K562 (cell line): ENCODE results near the gene ZNF486. TPM values are rescaled to one million over a fixed set of nuclear protein-coding genes. Genes with fewer than 3 reads are reported as not detected.

Experiments used
- L3MBTL2 ChIP-seq: fragments of 450-650 bp; IDR thresholded peaks from 2 replicates; pipeline ENCODE4 v1.6.1; 2016; ENCODE audit warnings: mild to moderate bottlenecking, moderate library complexity
- MCM2 ChIP-seq: fragments of 450-650 bp; IDR thresholded peaks from 2 replicates; pipeline ENCODE4 v1.6.1; 2017; ENCODE audit warnings: low read depth, mild to moderate bottlenecking
- NFIC ChIP-seq: fragments of 450-650 bp; IDR thresholded peaks from 2 replicates; pipeline ENCODE4 v1.6.1; 2017; ENCODE audit warnings: mild to moderate bottlenecking, inconsistent platforms
- PHF21A ChIP-seq: fragments of 450-650 bp; IDR thresholded peaks from 2 replicates; pipeline ENCODE4 v1.6.1; 2017; ENCODE audit warnings: low read depth, borderline replicate concordance
- RAD21 ChIP-seq, 2 experiments: fragments of 250-450 bp in 1 of 2; fragments of 450-650 bp in 1 of 2; sonication (Bioruptor Pico) in 1 of 2; formaldehyde crosslinking in 1 of 2; IDR thresholded peaks in 1 of 2; conservative IDR thresholded peaks in 1 of 2; 2 replicates each; pipeline versions ENCODE4 v1.4.0 to v1.8.0; 2020 to 2022; ENCODE audit warnings: mild to moderate bottlenecking in 2 of 2, moderate library complexity in 1 of 2
- REST ChIP-seq, 2 experiments: fragments of 450-650 bp; formaldehyde crosslinking in 1 of 2; IDR thresholded peaks; 2 replicates each; pipeline versions ENCODE4 v1.4.0 to v1.6.1; 2014 to 2020; ENCODE audit warnings: mild to moderate bottlenecking in 2 of 2, borderline replicate concordance in 1 of 2, low read depth in 1 of 2
- TAF1 ChIP-seq: IDR thresholded peaks from 2 replicates; pipeline ENCODE4 v1.6.1; 2011; ENCODE audit warnings: mild to moderate bottlenecking, low read length, moderate library complexity; ENCODE audit not compliant: insufficient read depth, control insufficient read depth, severe bottlenecking; ENCODE audit errors: extremely low read depth
- THAP12 ChIP-seq: fragments of 250-450 bp; sonication (Bioruptor Pico); IDR thresholded peaks from 2 replicates; pipeline ENCODE4 v1.9.0; 2021; ENCODE audit warnings: mild to moderate bottlenecking, inconsistent platforms
- TRIM24 ChIP-seq, 2 experiments: fragments of 450-650 bp; IDR thresholded peaks; 2 replicates each; pipeline ENCODE4 v1.6.1; 2016
- ZFX ChIP-seq: sonication (generic); formaldehyde crosslinking; IDR thresholded peaks from 2 replicates; pipeline ENCODE4 v1.8.0; 2022; ENCODE audit warnings: mild to moderate bottlenecking, missing genetic modification reagents, moderate library complexity
- ZNF398 ChIP-seq: fragments of 250-450 bp; sonication (Bioruptor Pico); IDR thresholded peaks from 2 replicates; pipeline ENCODE4 v1.8.0; 2021; ENCODE audit warnings: moderate library complexity, mild to moderate bottlenecking, inconsistent platforms
- polyA plus RNA-seq, 8 experiments: library from polyadenylated mRNA; depleted of rRNA in 4 of 8; stranded (reverse) in 5 of 8; unstranded in 3 of 8; fragments of >200 nt; fragmentation: Nextera tagmentation in 2 of 8; fragmentation: Illumina TruSeq in 1 of 8; extraction: Ambion mirVana in 2 of 8; extraction: Trizol in 1 of 8; gene quantifications; 2 replicates each; pipeline versions ENCODE4 v1.2.1 to v1.2.3, GENCODE V29; 2011 to 2014; ENCODE audit warnings: inconsistent platforms in 1 of 8, missing spikeins in 1 of 8
- total RNA-seq, 7 experiments: library from RNA; depleted of rRNA in 6 of 7; stranded (reverse); fragments of >200 nt in 6 of 7; fragmentation: Illumina TruSeq in 2 of 7; extraction: Trizol in 2 of 7; gene quantifications; 2 replicates each; pipeline versions ENCODE4 v1.2.1 to v1.2.3, GENCODE V29; 2011 to 2021; ENCODE audit warnings: low replicate concordance in 1 of 7

The ZNF486 gene
- total and polyA plus RNA-seq, 9 of the 15 experiments (the other 6 are each of a cell fraction or from before 2014, with no cell fraction given): 0.39 to 1.6 (median 1.2) TPM

GRCh38 chr19:20245309-20245708 is 78.3 kb downstream of the ZNF486 start (continued):
- TF ChIP-seq REST (IDR thresholded peaks at IDR 0.05; ENCODE audit: borderline replicate concordance): no peak
- TF ChIP-seq REST (CRISPR knock-in tag; IDR thresholded peaks at IDR 0.05; ENCODE audit: low read depth): no peak
- no peak for TF ChIP-seq L3MBTL2
- TF ChIP-seq TRIM24 (IDR thresholded peaks at IDR 0.05): no peak
- no peak for TF ChIP-seq RAD21 (CRISPR knock-in tag; conservative IDR thresholded peaks at IDR 0.05 in 1 of 2, IDR thresholded peaks at IDR 0.05 in 1 of 2)
- TF ChIP-seq PHF21A: no peak
- TF ChIP-seq TAF1: no peak
- TF ChIP-seq NFIC: no peak
- TF ChIP-seq MCM2: no peak
- TF ChIP-seq ZFX (CRISPR knock-in tag): no peak
- TF ChIP-seq THAP12: no peak
- TF ChIP-seq ZNF398 (CRISPR knock-in tag): no peak
